K562 (cell line): ENCODE data around the gene SEC24C. TPM values are rescaled to one million over a fixed set of nuclear protein-coding genes. Genes with fewer than 3 reads are reported as not detected.

Source experiments
- ATAC-seq: fragments of 200-7000 bp; cut with Tn5 transposase; 3 replicates; pipeline ENCODE4 v1.9.1; 2020; ENCODE audit warnings: moderate library complexity
- BruUV-seq: library from RNA; stranded (reverse); fragments of 400-500 nt; replicated peaks from 2 replicates; lab custom pipeline; 2021; lab: Mats Ljungman, UMichigan
- CTCF ChIA-PET: fragments of 300-600 bp; formaldehyde crosslinking; extraction: SDS; loops from one replicate; lab custom pipeline; 2021; ENCODE audit warnings: low intra/inter-chr PET ratio; lab: Yijun Ruan, JAX
- POLR2A ChIA-PET: fragments of 300-600, 350-650 bp; sonication (Branson Sonifier 250); formaldehyde crosslinking; extraction: SDS; loops from one replicate; lab custom pipeline; 2021; ENCODE audit warnings: antibody characterized with exemption, inconsistent platforms; lab: Yijun Ruan, JAX
- DNase-seq, 4 experiments: peaks; one replicate each; pipeline versions ENCODE4 v3.0.0 to v3.0.0-alpha.2; 2011 to 2018; ENCODE audit warnings: low spot score in 3 of 4, mixed read lengths in 3 of 4; ENCODE audit errors: extremely low read depth in 1 of 4
- FAIRE-seq: peaks from 2 replicates; lab custom pipeline; 2011; peaks lifted over from hg19 to GRCh38; lab: Jason Lieb, UNC
- H2AFZ ChIP-seq: 2 replicates; pipeline ENCODE4 v1.6.0; 2011; ENCODE audit warnings: low read depth, low read length, control low read depth, inconsistent platforms
- H3K27ac ChIP-seq: fragments of 200-600 bp; 3 replicates; pipeline ENCODE4 v1.8.0; 2011; ENCODE audit warnings: low read depth, mild to moderate bottlenecking, control low read depth, inconsistent platforms, low read length, moderate library complexity, mixed read lengths; ENCODE audit errors: extremely low read depth
- H3K27me3 ChIP-seq, 2 experiments: fragments of 300-600 bp in 1 of 2; 2 replicates in 1 of 2; 3 replicates in 1 of 2; pipeline versions ENCODE4 v1.6.0 to v1.8.0; 2011; ENCODE audit warnings: inconsistent platforms in 2 of 2, low read length in 2 of 2, mild to moderate bottlenecking in 1 of 2, mixed read lengths in 1 of 2, moderate library complexity in 1 of 2; ENCODE audit not compliant: control insufficient read depth in 2 of 2, insufficient read depth in 2 of 2
- H3K36me3 ChIP-seq: fragments of 300-600 bp; 3 replicates; pipeline ENCODE4 v1.8.0; 2011; ENCODE audit warnings: mild to moderate bottlenecking, low read length, inconsistent platforms; ENCODE audit not compliant: control insufficient read depth, insufficient read depth
- H3K4me1 ChIP-seq, 2 experiments: fragments of 200-600 bp in 1 of 2; replicated peaks in 1 of 2; 2 replicates in 1 of 2; 3 replicates in 1 of 2; pipeline versions ENCODE4 v1.5.1 to v1.8.0; 2011; ENCODE audit warnings: inconsistent platforms in 2 of 2, low read length in 2 of 2, mild to moderate bottlenecking in 1 of 2, mixed read lengths in 1 of 2, moderate library complexity in 1 of 2; ENCODE audit not compliant: control insufficient read depth in 2 of 2, insufficient read depth in 2 of 2
- H3K4me2 ChIP-seq: 2 replicates; pipeline ENCODE4 v1.6.1; 2011; ENCODE audit warnings: low read length, control low read depth, inconsistent platforms, mixed read lengths; ENCODE audit not compliant: insufficient read depth
- H3K4me3 ChIP-seq: fragments of 200-600 bp; sonication (generic), shearing (Covaris generic); 2 replicates; pipeline ENCODE4 v1.5.1; 2016; ENCODE audit warnings: control low read depth, inconsistent platforms
- H3K79me2 ChIP-seq: fragments of 200-600 bp; 3 replicates; pipeline ENCODE4 v1.8.0; 2011; ENCODE audit warnings: low read length, inconsistent platforms; ENCODE audit not compliant: control insufficient read depth, insufficient read depth
- H3K9ac ChIP-seq, 2 experiments: 2 replicates each; pipeline versions ENCODE4 v1.6.0 to v1.6.1; 2011; ENCODE audit warnings: low read depth in 2 of 2, low read length in 2 of 2, control low read depth in 1 of 2, inconsistent platforms in 1 of 2, mild to moderate bottlenecking in 1 of 2, mixed read lengths in 1 of 2; ENCODE audit not compliant: insufficient read depth in 1 of 2
- H3K9me1 ChIP-seq: one replicate; pipeline ENCODE4 v1.6.0; 2011; ENCODE audit warnings: inconsistent platforms, mild to moderate bottlenecking, low read length, moderate library complexity; ENCODE audit not compliant: control insufficient read depth, insufficient read depth
- H3K9me3 ChIP-seq: replicated peaks from 2 replicates; pipeline ENCODE4 v1.5.1; 2011; ENCODE audit warnings: low read depth, low read length, inconsistent platforms; ENCODE audit not compliant: control insufficient read depth, insufficient read depth
- H4K20me1 ChIP-seq: replicated peaks from 2 replicates; pipeline ENCODE4 v1.6.1; 2011; ENCODE audit warnings: low read length, inconsistent platforms, mixed read lengths; ENCODE audit not compliant: control insufficient read depth, insufficient read depth
- CREB1 ChIP-seq, 2 experiments: sonication (generic) in 1 of 2; formaldehyde crosslinking in 1 of 2; IDR thresholded peaks; 2 replicates each; pipeline versions ENCODE4 v1.6.1 to v1.8.0; 2012 to 2022; ENCODE audit warnings: inconsistent platforms in 1 of 2, mild to moderate bottlenecking in 1 of 2, missing genetic modification reagents in 1 of 2, moderate library complexity in 1 of 2
- DNMT1 ChIP-seq: fragments of 450-650 bp; IDR thresholded peaks from 2 replicates; pipeline ENCODE4 v1.6.1; 2016; ENCODE audit warnings: antibody characterized with exemption, mild to moderate bottlenecking
- HNRNPUL1 ChIP-seq: fragments of 200-400 bp; formaldehyde crosslinking; IDR thresholded peaks from 2 replicates; pipeline ENCODE4 v1.6.1; 2017; ENCODE audit warnings: low read length
- NFE2 ChIP-seq: IDR thresholded peaks from 2 replicates; pipeline ENCODE4 v1.6.1; 2014; ENCODE audit warnings: antibody characterized with exemption, low read depth
- POLR2H ChIP-seq: IDR thresholded peaks from 2 replicates; pipeline ENCODE4 v1.6.1; 2016; ENCODE audit warnings: missing genetic modification characterization, low read depth, mild to moderate bottlenecking, control low read depth, missing compliant biosample characterization, moderate library complexity
- POLR3G ChIP-seq: IDR thresholded peaks from 2 replicates; pipeline ENCODE4 v1.6.1; 2011; ENCODE audit not compliant: insufficient read length, insufficient replicate concordance; ENCODE audit errors: extremely low read depth
- ZNF445 ChIP-seq: fragments of 250-450 bp; sonication (Bioruptor Pico); IDR thresholded peaks from 2 replicates; pipeline ENCODE4 v1.4.0; 2020; ENCODE audit warnings: low read depth, mild to moderate bottlenecking, moderate library complexity
- WGBS: fragments of 100-300 bp; shearing (Covaris generic); methylation state at CpG from one replicate; pipeline ENCODE4 v1.1.6; 2016; ENCODE audit warnings: low coverage, mixed read lengths; ENCODE audit not compliant: insufficient coverage; ENCODE audit errors: missing lambda C conversion rate; 5-methylcytosine and 5-hydroxymethylcytosine counted together
- in situ Hi-C: fragments of 300-500 bp; cut with MboI; formaldehyde crosslinking; loops from 4 replicates; pipeline ENCODE4 v1.15.0; 2018; ENCODE audit warnings: inconsistent platforms, mixed read lengths
- intact Hi-C: fragments of 100-400 bp; cut with micrococcal nuclease; formaldehyde crosslinking; loops from 2 replicates; pipeline ENCODE4 v1.14.2; 2022
- polyA plus RNA-seq, 8 experiments: library from polyadenylated mRNA; depleted of rRNA in 4 of 8; stranded (reverse) in 5 of 8; unstranded in 3 of 8; fragments of >200 nt; fragmentation: Nextera tagmentation in 2 of 8; fragmentation: Illumina TruSeq in 1 of 8; extraction: Ambion mirVana in 2 of 8; extraction: Trizol in 1 of 8; gene quantifications; 2 replicates each; pipeline versions ENCODE4 v1.2.1 to v1.2.3, GENCODE V29; 2011 to 2014; ENCODE audit warnings: inconsistent platforms in 1 of 8, missing spikeins in 1 of 8
- total RNA-seq, 7 experiments: library from RNA; depleted of rRNA in 6 of 7; stranded (reverse); fragments of >200 nt in 6 of 7; fragmentation: Illumina TruSeq in 2 of 7; extraction: Trizol in 2 of 7; gene quantifications; 2 replicates each; pipeline versions ENCODE4 v1.2.1 to v1.2.3, GENCODE V29; 2011 to 2021; ENCODE audit warnings: low replicate concordance in 1 of 7
- TF ChIP-seq, protein P1 (sequence below), 2 experiments: IDR thresholded peaks; 2 replicates each; pipeline ENCODE4 v1.6.1; 2011; ENCODE audit warnings: borderline replicate concordance in 1 of 2, control low read depth in 1 of 2, low read depth in 1 of 2, low read length in 1 of 2, mild to moderate bottlenecking in 1 of 2, mixed read lengths in 1 of 2, moderate library complexity in 1 of 2; ENCODE audit not compliant: insufficient read depth in 1 of 2, insufficient read length in 1 of 2, poor library complexity in 1 of 2, severe bottlenecking in 1 of 2; ENCODE audit errors: extremely low read depth in 1 of 2
- TF ChIP-seq, protein P2 (sequence below): fragments of 250-450 bp; sonication (Bioruptor Pico); IDR thresholded peaks from 2 replicates; pipeline ENCODE4 v1.4.0; 2020
- TF ChIP-seq, protein P3 (sequence below), 2 experiments: fragments of 200-800 bp in 1 of 2; sonication (Bioruptor generic) in 1 of 2; sonication (generic) in 1 of 2; formaldehyde crosslinking in 1 of 2; IDR thresholded peaks in 1 of 2; conservative IDR thresholded peaks in 1 of 2; 2 replicates each; pipeline versions ENCODE4 v1.5.0 to v1.6.1; 2016 to 2020; ENCODE audit warnings: missing compliant biosample characterization in 1 of 2, missing genetic modification characterization in 1 of 2, missing genetic modification reagents in 1 of 2

SEC24C gene
- total and polyA plus RNA-seq, 9 of the 15 experiments (the other 6 are each of a cell fraction or from before 2014, with no cell fraction given), result 19.0 to 115 (median 70.5) TPM

DNA sequence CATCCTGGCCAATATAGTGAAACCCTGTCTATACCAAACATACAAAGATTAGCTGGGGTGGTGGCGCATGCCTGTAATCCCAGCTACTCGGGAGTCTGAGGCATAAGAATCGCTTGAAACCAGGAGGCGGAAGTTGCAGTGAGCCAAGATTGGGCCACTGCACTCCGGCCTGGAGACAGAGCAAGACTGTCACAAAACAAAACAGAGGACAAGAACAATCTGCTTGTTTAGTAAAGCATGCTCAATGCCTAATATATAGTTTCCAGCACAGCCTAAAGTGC is 1.8 kb upstream of the SEC24C start (continued):
- TF ChIP-seq POLR3G (no peak), HNRNPUL1 (no peak), CREB1 (IDR thresholded peaks at IDR 0.05) (no peak), CREB1 (CRISPR knock-in tag; IDR thresholded peaks at IDR 0.05) (no peak)
- TF ChIP-seq, protein P1, sequence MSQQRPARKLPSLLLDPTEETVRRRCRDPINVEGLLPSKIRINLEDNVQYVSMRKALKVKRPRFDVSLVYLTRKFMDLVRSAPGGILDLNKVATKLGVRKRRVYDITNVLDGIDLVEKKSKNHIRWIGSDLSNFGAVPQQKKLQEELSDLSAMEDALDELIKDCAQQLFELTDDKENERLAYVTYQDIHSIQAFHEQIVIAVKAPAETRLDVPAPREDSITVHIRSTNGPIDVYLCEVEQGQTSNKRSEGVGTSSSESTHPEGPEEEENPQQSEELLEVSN (IDR thresholded peaks at IDR 0.05; ENCODE audit: borderline replicate concordance in 1 of 2, extremely low read depth in 1 of 2, insufficient read depth in 1 of 2, insufficient read length in 1 of 2, low read depth in 1 of 2, low read length in 1 of 2, poor library complexity in 1 of 2, severe bottlenecking in 1 of 2), result no peak
- TF ChIP-seq, all 486 proteins: peak for 6

DNA sequence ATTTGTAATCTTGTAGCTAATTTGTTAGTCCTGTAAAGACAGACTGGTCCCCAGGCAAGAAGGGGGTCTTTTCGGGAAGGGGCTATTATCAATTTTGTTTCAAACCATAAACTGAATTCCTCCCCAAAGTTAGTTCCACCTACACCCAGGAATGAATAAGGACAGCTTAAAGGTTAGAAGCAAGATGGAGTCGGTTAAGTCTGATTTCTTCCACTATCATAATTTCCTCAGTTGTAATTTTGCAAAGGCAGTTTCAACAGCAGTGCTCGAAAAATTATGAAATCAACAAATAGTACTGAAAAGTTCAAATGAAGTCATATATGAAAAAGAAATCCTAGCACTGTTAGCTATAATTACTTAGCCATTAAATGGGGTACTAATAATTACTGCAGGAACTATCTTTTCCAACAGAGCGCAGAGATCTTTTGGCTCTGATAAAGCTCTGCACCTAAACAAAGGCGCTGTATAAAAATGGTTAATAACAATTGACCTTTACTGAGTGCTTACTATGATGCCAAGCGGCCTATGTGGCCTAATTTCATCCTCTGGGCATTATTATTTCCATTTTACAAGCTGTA is 756 bp upstream of the SEC24C start:
- H3K4me2 ChIP-seq, result peak overlapping the region; percentile 99
- H3K27me3 ChIP-seq, result no peaks in the 10 kb centered on the region
- in situ Hi-C loops (no loop called here), intact Hi-C loops (loop anchor here (5.0 kb wide), 1 partner anchor 91 kb away; no protein-coding TSS in a partner anchor)
- H3K4me1 ChIP-seq, result peaks cover 5 to 21% of the 10 kb centered on the region in 2 experiments; a peak in 3 of 5 replicates
- DNase-seq, result peak in 1 of 4 experiments; percentile 11
- ATAC-seq, result no peak
- ChIA-PET POLR2A (interaction anchor here (0.7 to 6.3 kb wide), 19 partner anchors 11 to 1462 kb away, joined by 3 to 118 read pairs (median 4); partner anchors contain the start of genes CHCHD1 and DNAJC9), CTCF (no interaction called here)
- no peaks in the 10 kb centered on the region for H4K20me1 ChIP-seq
- 10% methylated on average over 6 of the region's 6 CpGs for WGBS
- peak overlapping the region; percentile 72 for H3K4me3 ChIP-seq
- H3K27ac ChIP-seq, result peak overlapping the region; percentile 99
- H3K9ac ChIP-seq, result peak overlapping the region; percentile 92 to 99
- H3K9me1 ChIP-seq, result no peaks in the 10 kb centered on the region
- peaks cover 56% of the 10 kb centered on the region for H3K79me2 ChIP-seq
- peak overlapping the region; percentile 95 for H2AFZ ChIP-seq
- TSS peak; percentile 93 for BruUV-seq
- peaks cover 42% of the 10 kb centered on the region for H3K36me3 ChIP-seq
- FAIRE-seq, result no peak
- H3K9me3 ChIP-seq, result no peaks in the 10 kb centered on the region
- TF ChIP-seq, protein P2, sequence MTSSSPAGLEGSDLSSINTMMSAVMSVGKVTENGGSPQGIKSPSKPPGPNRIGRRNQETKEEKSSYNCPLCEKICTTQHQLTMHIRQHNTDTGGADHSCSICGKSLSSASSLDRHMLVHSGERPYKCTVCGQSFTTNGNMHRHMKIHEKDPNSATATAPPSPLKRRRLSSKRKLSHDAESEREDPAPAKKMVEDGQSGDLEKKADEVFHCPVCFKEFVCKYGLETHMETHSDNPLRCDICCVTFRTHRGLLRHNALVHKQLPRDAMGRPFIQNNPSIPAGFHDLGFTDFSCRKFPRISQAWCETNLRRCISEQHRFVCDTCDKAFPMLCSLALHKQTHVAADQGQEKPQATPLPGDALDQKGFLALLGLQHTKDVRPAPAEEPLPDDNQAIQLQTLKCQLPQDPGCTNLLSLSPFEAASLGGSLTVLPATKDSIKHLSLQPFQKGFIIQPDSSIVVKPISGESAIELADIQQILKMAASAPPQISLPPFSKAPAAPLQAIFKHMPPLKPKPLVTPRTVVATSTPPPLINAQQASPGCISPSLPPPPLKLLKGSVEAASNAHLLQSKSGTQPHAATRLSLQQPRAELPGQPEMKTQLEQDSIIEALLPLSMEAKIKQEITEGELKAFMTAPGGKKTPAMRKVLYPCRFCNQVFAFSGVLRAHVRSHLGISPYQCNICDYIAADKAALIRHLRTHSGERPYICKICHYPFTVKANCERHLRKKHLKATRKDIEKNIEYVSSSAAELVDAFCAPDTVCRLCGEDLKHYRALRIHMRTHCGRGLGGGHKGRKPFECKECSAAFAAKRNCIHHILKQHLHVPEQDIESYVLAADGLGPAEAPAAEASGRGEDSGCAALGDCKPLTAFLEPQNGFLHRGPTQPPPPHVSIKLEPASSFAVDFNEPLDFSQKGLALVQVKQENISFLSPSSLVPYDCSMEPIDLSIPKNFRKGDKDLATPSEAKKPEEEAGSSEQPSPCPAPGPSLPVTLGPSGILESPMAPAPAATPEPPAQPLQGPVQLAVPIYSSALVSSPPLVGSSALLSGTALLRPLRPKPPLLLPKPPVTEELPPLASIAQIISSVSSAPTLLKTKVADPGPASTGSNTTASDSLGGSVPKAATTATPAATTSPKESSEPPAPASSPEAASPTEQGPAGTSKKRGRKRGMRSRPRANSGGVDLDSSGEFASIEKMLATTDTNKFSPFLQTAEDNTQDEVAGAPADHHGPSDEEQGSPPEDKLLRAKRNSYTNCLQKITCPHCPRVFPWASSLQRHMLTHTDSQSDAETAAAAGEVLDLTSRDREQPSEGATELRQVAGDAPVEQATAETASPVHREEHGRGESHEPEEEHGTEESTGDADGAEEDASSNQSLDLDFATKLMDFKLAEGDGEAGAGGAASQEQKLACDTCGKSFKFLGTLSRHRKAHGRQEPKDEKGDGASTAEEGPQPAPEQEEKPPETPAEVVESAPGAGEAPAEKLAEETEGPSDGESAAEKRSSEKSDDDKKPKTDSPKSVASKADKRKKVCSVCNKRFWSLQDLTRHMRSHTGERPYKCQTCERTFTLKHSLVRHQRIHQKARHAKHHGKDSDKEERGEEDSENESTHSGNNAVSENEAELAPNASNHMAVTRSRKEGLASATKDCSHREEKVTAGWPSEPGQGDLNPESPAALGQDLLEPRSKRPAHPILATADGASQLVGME (CRISPR knock-in tag), result peak; percentile 92; the same call in 1 of the 2 replicates
- TF ChIP-seq ZNF445 (CRISPR knock-in tag), result peak; percentile 93
- TF ChIP-seq, protein P3, sequence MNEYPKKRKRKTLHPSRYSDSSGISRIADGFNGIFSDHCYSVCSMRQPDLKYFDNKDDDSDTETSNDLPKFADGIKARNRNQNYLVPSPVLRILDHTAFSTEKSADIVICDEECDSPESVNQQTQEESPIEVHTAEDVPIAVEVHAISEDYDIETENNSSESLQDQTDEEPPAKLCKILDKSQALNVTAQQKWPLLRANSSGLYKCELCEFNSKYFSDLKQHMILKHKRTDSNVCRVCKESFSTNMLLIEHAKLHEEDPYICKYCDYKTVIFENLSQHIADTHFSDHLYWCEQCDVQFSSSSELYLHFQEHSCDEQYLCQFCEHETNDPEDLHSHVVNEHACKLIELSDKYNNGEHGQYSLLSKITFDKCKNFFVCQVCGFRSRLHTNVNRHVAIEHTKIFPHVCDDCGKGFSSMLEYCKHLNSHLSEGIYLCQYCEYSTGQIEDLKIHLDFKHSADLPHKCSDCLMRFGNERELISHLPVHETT (CRISPR knock-in tag; conservative IDR thresholded peaks at IDR 0.05 in 1 of 2, IDR thresholded peaks at IDR 0.05 in 1 of 2), result peak in 1 of 2 experiments; percentile 98; a peak in 2 of 4 replicates
- TF ChIP-seq DNMT1, result no peak
- TF ChIP-seq POLR2H, result 0 out of 2 replicates have a peak, but pooled peaks have one; percentile 93
- TF ChIP-seq NFE2, result no peak
